GM18867 (cell line): ENCODE results near the gene DSN1.
"Not testable (repeated sequence)": the region's sequence is repeated elsewhere in the genome, so short reads cannot be mapped to it uniquely, and the experiment has no call there.

Experiments used
- ATAC-seq: cut with Tn5 transposase; IDR thresholded peaks from one replicate; pipeline ENCODE4 v1.9.1; 2021; ENCODE audit warnings: mild to moderate bottlenecking, moderate library complexity; ENCODE audit not compliant: unreplicated experiment

The DSN1 gene

GRCh38 chr20:36773597-36774390, at the start of gene DSN1:
Gene DSN1 (minus strand): TSS chr20:36773763. CDS start chr20:36771458, 2,305 bp downstream.
- ATAC-seq: peak; percentile 85

GRCh38 chr20:36823121-36823520, 49.6 kb upstream of the DSN1 start:
- no peak for ATAC-seq

- no peak for ATAC-seq
These were observed 48.4 kb upstream of the DSN1 start for GRCh38 chr20:36821964-36822437.

GRCh38 chr20:36820928-36821327, 47.4 kb upstream of the DSN1 start:
- ATAC-seq: no peak

- ATAC-seq: no peak
These were observed 46.5 kb upstream of the DSN1 start for GRCh38 chr20:36820073-36820472.

- no peak for ATAC-seq
These were observed 46.1 kb upstream of the DSN1 start for GRCh38 chr20:36819659-36820058.

GRCh38 chr20:36818861-36819260, 45.3 kb upstream of the DSN1 start:
- no peak for ATAC-seq

- ATAC-seq: no peak
These were observed 44.6 kb upstream of the DSN1 start for GRCh38 chr20:36818185-36818584.

- ATAC-seq: no peak
These were observed 43.9 kb upstream of the DSN1 start for GRCh38 chr20:36817496-36817895.

GRCh38 chr20:36815454-36816091, 42.0 kb upstream of the DSN1 start:
- no peak for ATAC-seq

GRCh38 chr20:36812594-36813463, 39.3 kb upstream of the DSN1 start:
- ATAC-seq: no peak

GRCh38 chr20:36808317-36809257, 35.0 kb upstream of the DSN1 start:
- no peak for ATAC-seq

- ATAC-seq: no peak
These were observed 32.5 kb upstream of the DSN1 start for GRCh38 chr20:36806049-36806448.

GRCh38 chr20:36805396-36805795, 31.8 kb upstream of the DSN1 start:
- ATAC-seq: no peak

GRCh38 chr20:36804425-36804824, 30.9 kb upstream of the DSN1 start:
- no peak for ATAC-seq

GRCh38 chr20:36802326-36803222, 29.0 kb upstream of the DSN1 start:
- no peak for ATAC-seq

- no peak for ATAC-seq
These were observed 26.8 kb upstream of the DSN1 start for GRCh38 chr20:36800410-36800809.

- not testable (repeated sequence) for ATAC-seq
These were observed 25.8 kb upstream of the DSN1 start for GRCh38 chr20:36799313-36799712.

- no peak for ATAC-seq
These were observed 23.3 kb upstream of the DSN1 start for GRCh38 chr20:36796875-36797274.
